Measurements from ENCODE around the gene SRSF12. TPM values are rescaled to one million over a fixed set of nuclear protein-coding genes. Genes with fewer than 3 reads are reported as not detected.
"Not testable (repeated sequence)": the region's sequence is repeated elsewhere in the genome, so short reads cannot be mapped to it uniquely, and the experiment has no call there.

Gene SRSF12
- polyA plus RNA-seq, 1 donor = 2.6 TPM

- 92% methylated on average over 6 of the region's 10 CpGs for WGBS (ENCODE audit: insufficient coverage, low lambda C conversion rate)
- H3K36me3 ChIP-seq (ENCODE audit: control insufficient read depth, insufficient read depth, low read length) = no peaks in the 10 kb centered on the region
- DNase-seq = no peak
Measured at GRCh38 chr6:89069536-89070163, 48.2 kb downstream of the SRSF12 start.

GRCh38 chr6:89068695-89069094, 49.2 kb downstream of the SRSF12 start:
- no peak overlapping the region for H3K27ac ChIP-seq (ENCODE audit: low read length)
- 0% methylated on average over 1 of the region's 1 CpG for WGBS (ENCODE audit: insufficient coverage, low lambda C conversion rate)
- no peaks in the 10 kb centered on the region for H3K36me3 ChIP-seq (ENCODE audit: control insufficient read depth, insufficient read depth, low read length)
- no peak for DNase-seq
- peaks cover 7% of the 10 kb centered on the region for H3K4me1 ChIP-seq (ENCODE audit: control insufficient read depth, insufficient read depth, low read length)
- H3K4me3 ChIP-seq (ENCODE audit: low read length) = no peak overlapping the region
- peaks cover 4% of the 10 kb centered on the region for H3K9me3 ChIP-seq (ENCODE audit: control insufficient read depth, low read depth, low read length)
- H3K27me3 ChIP-seq (ENCODE audit: control insufficient read depth, insufficient read depth, low read length) = no peaks in the 10 kb centered on the region

More at GRCh38 chr6:89069536-89070163, 48.2 kb downstream of the SRSF12 start:
- Histone ChIP-seq H3K4me1 (ENCODE audit: control insufficient read depth, insufficient read depth, low read length) (peaks cover 7% of the 10 kb centered on the region), H3K27me3 (ENCODE audit: control insufficient read depth, insufficient read depth, low read length) (no peaks in the 10 kb centered on the region), H3K4me3 (ENCODE audit: low read length) (no peak overlapping the region), H3K9me3 (ENCODE audit: control insufficient read depth, low read depth, low read length) (peaks cover 4% of the 10 kb centered on the region), H3K27ac (ENCODE audit: low read length) (no peak overlapping the region)

GRCh38 chr6:89067796-89068195, 50.1 kb downstream of the SRSF12 start:
- no peak for DNase-seq
- Histone ChIP-seq H3K36me3 (ENCODE audit: control insufficient read depth, insufficient read depth, low read length) (no peaks in the 10 kb centered on the region), H3K27ac (ENCODE audit: low read length) (no peak overlapping the region), H3K4me1 (ENCODE audit: control insufficient read depth, insufficient read depth, low read length) (peaks cover 7% of the 10 kb centered on the region), H3K27me3 (ENCODE audit: control insufficient read depth, insufficient read depth, low read length) (no peaks in the 10 kb centered on the region), H3K9me3 (ENCODE audit: control insufficient read depth, low read depth, low read length) (peaks cover 4% of the 10 kb centered on the region), H3K4me3 (ENCODE audit: low read length) (no peak overlapping the region)

GRCh38 chr6:89066940-89067646, 50.8 kb downstream of the SRSF12 start:
- no peak for DNase-seq
- Histone ChIP-seq H3K27ac (ENCODE audit: low read length) (no peak overlapping the region), H3K4me3 (ENCODE audit: low read length) (no peak overlapping the region), H3K4me1 (ENCODE audit: control insufficient read depth, insufficient read depth, low read length) (peaks cover 7% of the 10 kb centered on the region), H3K9me3 (ENCODE audit: control insufficient read depth, low read depth, low read length) (peaks cover 4% of the 10 kb centered on the region), H3K27me3 (ENCODE audit: control insufficient read depth, insufficient read depth, low read length) (no peaks in the 10 kb centered on the region), H3K36me3 (ENCODE audit: control insufficient read depth, insufficient read depth, low read length) (no peaks in the 10 kb centered on the region)
- no CpG with 5 or more reads among the region's 4 CpGs for WGBS (ENCODE audit: insufficient coverage, low lambda C conversion rate)

- not testable (repeated sequence) for H3K36me3 ChIP-seq (ENCODE audit: control insufficient read depth, insufficient read depth, low read length); H3K27ac ChIP-seq (ENCODE audit: low read length); DNase-seq; H3K9me3 ChIP-seq (ENCODE audit: control insufficient read depth, low read depth, low read length); H3K4me3 ChIP-seq (ENCODE audit: low read length); H3K4me1 ChIP-seq (ENCODE audit: control insufficient read depth, insufficient read depth, low read length); H3K27me3 ChIP-seq (ENCODE audit: control insufficient read depth, insufficient read depth, low read length)
- WGBS (ENCODE audit: insufficient coverage, low lambda C conversion rate) = no CpG with 5 or more reads among the region's 9 CpGs
Measured at GRCh38 chr6:89066121-89066520, 51.8 kb downstream of the SRSF12 start.

- not testable (repeated sequence) for H3K4me3 ChIP-seq (ENCODE audit: low read length); H3K36me3 ChIP-seq (ENCODE audit: control insufficient read depth, insufficient read depth, low read length); H3K9me3 ChIP-seq (ENCODE audit: control insufficient read depth, low read depth, low read length); DNase-seq; H3K27me3 ChIP-seq (ENCODE audit: control insufficient read depth, insufficient read depth, low read length); H3K27ac ChIP-seq (ENCODE audit: low read length); H3K4me1 ChIP-seq (ENCODE audit: control insufficient read depth, insufficient read depth, low read length)
- no CpG with 5 or more reads among the region's 22 CpGs for WGBS (ENCODE audit: insufficient coverage, low lambda C conversion rate)
Measured at GRCh38 chr6:89064931-89065330, 52.9 kb downstream of the SRSF12 start.

- WGBS (ENCODE audit: insufficient coverage, low lambda C conversion rate) = no CpG with 5 or more reads among the region's 1 CpG
- DNase-seq = no peak
- Histone ChIP-seq H3K36me3 (ENCODE audit: control insufficient read depth, insufficient read depth, low read length) (no peaks in the 10 kb centered on the region), H3K4me3 (ENCODE audit: low read length) (no peak overlapping the region), H3K9me3 (ENCODE audit: control insufficient read depth, low read depth, low read length) (peaks cover 4% of the 10 kb centered on the region), H3K27me3 (ENCODE audit: control insufficient read depth, insufficient read depth, low read length) (no peaks in the 10 kb centered on the region), H3K27ac (ENCODE audit: low read length) (no peak overlapping the region), H3K4me1 (ENCODE audit: control insufficient read depth, insufficient read depth, low read length) (peaks cover 5% of the 10 kb centered on the region)
Measured at GRCh38 chr6:89063881-89064280, 54.0 kb downstream of the SRSF12 start.

GRCh38 chr6:89059227-89059626, 58.6 kb downstream of the SRSF12 start:
- no peak for DNase-seq
- Histone ChIP-seq H3K4me1 (ENCODE audit: control insufficient read depth, insufficient read depth, low read length) (no peaks in the 10 kb centered on the region), H3K9me3 (ENCODE audit: control insufficient read depth, low read depth, low read length) (peaks cover 2% of the 10 kb centered on the region), H3K27me3 (ENCODE audit: control insufficient read depth, insufficient read depth, low read length) (no peaks in the 10 kb centered on the region), H3K36me3 (ENCODE audit: control insufficient read depth, insufficient read depth, low read length) (no peaks in the 10 kb centered on the region), H3K27ac (ENCODE audit: low read length) (no peak overlapping the region), H3K4me3 (ENCODE audit: low read length) (no peak overlapping the region)
- WGBS (ENCODE audit: insufficient coverage, low lambda C conversion rate) = no CpG with 5 or more reads among the region's 12 CpGs

GRCh38 chr6:89058627-89059026, 59.2 kb downstream of the SRSF12 start:
- Histone ChIP-seq H3K4me3 (ENCODE audit: low read length) (no peak overlapping the region), H3K27ac (ENCODE audit: low read length) (no peak overlapping the region), H3K9me3 (ENCODE audit: control insufficient read depth, low read depth, low read length) (peaks cover 2% of the 10 kb centered on the region), H3K27me3 (ENCODE audit: control insufficient read depth, insufficient read depth, low read length) (no peaks in the 10 kb centered on the region), H3K36me3 (ENCODE audit: control insufficient read depth, insufficient read depth, low read length) (no peaks in the 10 kb centered on the region), H3K4me1 (ENCODE audit: control insufficient read depth, insufficient read depth, low read length) (no peaks in the 10 kb centered on the region)
- no peak for DNase-seq
- 33% methylated on average over 1 of the region's 5 CpGs for WGBS (ENCODE audit: insufficient coverage, low lambda C conversion rate)

GRCh38 chr6:89057759-89058158, 60.1 kb downstream of the SRSF12 start:
- no CpG with 5 or more reads among the region's 2 CpGs for WGBS (ENCODE audit: insufficient coverage, low lambda C conversion rate)
- Histone ChIP-seq H3K4me1 (ENCODE audit: control insufficient read depth, insufficient read depth, low read length) (no peaks in the 10 kb centered on the region), H3K36me3 (ENCODE audit: control insufficient read depth, insufficient read depth, low read length) (no peaks in the 10 kb centered on the region), H3K27me3 (ENCODE audit: control insufficient read depth, insufficient read depth, low read length) (no peaks in the 10 kb centered on the region), H3K4me3 (ENCODE audit: low read length) (no peak overlapping the region), H3K27ac (ENCODE audit: low read length) (no peak overlapping the region), H3K9me3 (ENCODE audit: control insufficient read depth, low read depth, low read length) (peaks cover 2% of the 10 kb centered on the region)
- no peak for DNase-seq

- no peak for DNase-seq
- H3K4me3 ChIP-seq (ENCODE audit: low read length) = no peak overlapping the region
- H3K27ac ChIP-seq (ENCODE audit: low read length) = no peak overlapping the region
- peaks cover 2% of the 10 kb centered on the region for H3K9me3 ChIP-seq (ENCODE audit: control insufficient read depth, low read depth, low read length)
- H3K4me1 ChIP-seq (ENCODE audit: control insufficient read depth, insufficient read depth, low read length) = no peaks in the 10 kb centered on the region
- H3K36me3 ChIP-seq (ENCODE audit: control insufficient read depth, insufficient read depth, low read length) = no peaks in the 10 kb centered on the region
- 92% methylated on average over 2 of the region's 4 CpGs for WGBS (ENCODE audit: insufficient coverage, low lambda C conversion rate)
- H3K27me3 ChIP-seq (ENCODE audit: control insufficient read depth, insufficient read depth, low read length) = no peaks in the 10 kb centered on the region
Measured at GRCh38 chr6:89054208-89054607, 63.7 kb downstream of the SRSF12 start.
